ENCODE measurements around the gene CDKN2D.
"Not testable (repeated sequence)": the region's sequence is repeated elsewhere in the genome, so short reads cannot be mapped to it uniquely, and the experiment has no call there.

Gene CDKN2D

DNA sequence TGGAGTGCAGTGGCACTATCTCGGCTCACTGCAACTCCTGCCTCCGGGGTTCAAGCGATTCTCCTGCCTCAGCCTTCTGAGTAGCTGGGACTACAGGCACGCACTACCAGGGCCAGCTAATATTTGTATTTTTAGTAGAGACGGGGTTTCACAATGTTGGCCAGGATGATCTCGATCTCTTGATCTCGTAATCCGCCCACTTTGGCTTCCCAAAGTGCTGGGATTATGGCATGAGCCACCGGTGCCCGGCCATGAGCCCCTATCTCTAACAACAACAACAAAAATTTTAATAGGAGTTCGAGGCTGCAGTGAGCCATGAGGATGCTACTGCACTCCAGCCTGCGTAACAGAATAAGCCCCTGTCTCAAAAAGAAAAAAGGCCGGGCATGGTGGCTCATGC lies 13.3 kb upstream of the CDKN2D start:
- DNase-seq (ENCODE audit: low read depth in 2 of 3, low spot score in 1 of 3), result no peak

DNA sequence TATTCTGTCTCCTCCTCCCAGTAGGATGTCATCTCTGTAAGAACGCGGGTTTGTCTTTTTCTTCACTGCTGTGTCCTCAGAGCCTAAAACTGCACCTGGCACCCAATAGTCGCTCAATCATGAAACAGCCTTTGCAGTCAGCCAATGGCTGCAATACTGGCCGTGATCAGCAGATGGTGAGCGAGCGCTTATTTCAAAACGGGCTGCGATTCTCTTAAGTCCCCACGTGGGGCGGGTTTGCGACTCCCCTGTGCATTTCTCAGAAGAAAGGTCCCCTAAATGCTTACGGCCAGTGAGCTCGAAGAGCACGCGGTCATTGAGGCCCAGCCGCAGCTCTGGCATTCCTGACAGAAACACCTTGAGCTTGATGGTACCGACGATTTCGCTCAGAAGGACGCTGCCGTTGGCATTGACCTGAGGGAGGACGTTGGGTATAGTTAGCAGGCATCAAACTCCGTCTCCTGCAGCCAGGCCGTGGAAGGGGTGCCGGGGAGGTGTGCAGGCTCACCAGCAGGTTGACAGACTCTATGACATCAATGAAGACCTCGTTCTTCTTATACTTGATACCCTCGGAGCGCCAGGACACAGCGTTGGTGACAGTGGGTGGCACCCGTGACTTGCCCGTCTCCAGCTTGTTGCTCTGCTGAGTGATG lies 12.3 kb upstream of the CDKN2D start:
- peak; percentile 84 to 96 (median 87) for DNase-seq (ENCODE audit: low read depth in 2 of 3, low spot score in 1 of 3)

DNA sequence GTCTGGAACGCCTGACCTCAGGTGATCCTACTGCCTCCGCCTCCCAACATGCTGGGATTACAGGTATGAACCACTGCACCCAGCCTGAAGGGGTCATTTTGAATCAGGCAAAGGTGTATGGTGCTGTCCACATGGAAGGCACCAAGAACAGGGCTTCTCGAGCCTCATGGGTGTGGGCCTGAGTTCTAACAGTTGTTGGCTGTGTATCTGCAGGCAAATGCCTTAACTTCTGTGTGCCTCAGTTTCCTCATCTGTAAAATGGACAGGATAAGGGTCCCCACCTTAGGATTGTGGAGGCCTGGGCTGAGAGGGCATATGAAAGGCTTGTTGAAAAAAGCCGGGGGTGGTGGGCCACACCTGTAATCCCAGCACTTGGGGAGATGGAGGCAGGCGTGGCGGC lies 9.2 kb upstream of the CDKN2D start:
- DNase-seq (ENCODE audit: low read depth in 2 of 3, low spot score in 1 of 3), result no peak

DNA sequence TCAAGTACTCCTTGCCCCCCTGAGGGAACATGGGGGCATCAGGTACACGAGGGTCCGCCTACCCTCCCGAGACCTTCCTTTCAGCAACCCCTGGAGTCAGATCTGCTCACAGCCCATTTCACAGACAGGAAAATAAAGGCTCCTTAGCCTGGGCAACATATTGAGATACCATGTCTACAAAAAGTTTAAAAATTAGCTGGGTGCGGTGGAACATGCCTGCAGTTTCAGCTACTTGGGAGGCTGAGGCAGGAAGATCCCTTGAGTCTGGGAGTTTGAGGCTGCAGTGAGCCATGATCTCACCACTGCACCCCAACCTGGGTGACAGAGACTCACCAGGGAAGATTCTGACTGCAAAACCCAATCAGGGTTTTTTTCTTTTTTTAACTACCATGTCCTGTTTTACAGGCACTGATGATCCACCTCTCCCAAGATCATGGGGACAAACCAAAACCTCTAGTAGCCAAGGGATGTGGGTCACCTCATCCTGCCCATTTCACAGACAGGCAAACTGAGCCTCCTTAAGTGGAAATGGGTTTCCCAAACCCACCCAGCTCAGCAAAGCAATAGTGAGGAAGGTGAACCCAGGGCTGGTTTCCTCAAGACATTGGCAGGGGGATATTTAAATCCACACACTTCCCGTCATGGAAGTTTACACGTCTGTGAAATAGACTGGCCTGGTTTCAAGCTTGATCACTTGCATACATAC lies 6.4 kb upstream of the CDKN2D start:
- no peak for DNase-seq (ENCODE audit: low read depth in 2 of 3, low spot score in 1 of 3)

DNA sequence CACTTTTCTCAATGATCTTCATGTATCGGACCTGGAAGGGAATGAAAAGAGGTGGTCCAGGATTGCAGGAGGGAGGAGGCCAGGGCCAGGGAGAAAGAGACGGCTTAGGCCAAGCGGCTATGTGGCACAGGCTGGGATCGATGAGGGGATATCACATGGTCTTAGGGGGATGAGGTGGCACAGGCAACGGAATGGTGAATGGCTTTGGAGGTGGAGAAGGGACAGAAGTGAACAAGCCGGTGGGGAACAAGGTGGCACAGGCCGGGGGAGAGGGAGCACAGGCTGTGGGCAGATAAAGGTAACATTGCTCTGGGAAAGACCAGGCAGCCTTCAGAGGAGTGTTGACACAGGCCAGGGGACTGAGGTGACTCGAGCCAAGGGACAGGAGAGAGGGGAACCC lies 5.7 kb upstream of the CDKN2D start:
- no peak for DNase-seq (ENCODE audit: low read depth in 2 of 3, low spot score in 1 of 3)

DNA sequence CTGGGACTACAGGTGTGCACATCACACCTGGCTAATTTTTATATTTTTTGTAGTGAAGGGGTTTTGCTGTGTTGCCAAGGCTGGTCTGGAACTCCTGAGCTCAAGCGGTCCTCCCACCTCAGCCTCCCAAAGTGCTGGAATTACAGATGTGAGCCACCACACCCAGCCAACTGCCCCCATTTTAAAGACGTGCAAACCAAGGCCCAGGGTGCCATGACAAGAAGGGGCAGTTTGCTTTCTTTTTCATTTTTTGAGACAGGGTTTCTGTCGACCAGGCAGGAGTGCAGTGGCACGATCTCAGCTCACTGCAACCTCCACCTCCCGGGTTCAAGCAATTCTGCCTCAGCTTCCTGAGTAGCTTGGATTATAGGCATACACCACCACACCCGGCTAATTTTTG lies 5.0 kb upstream of the CDKN2D start:
- not testable (repeated sequence) for DNase-seq (ENCODE audit: low read depth in 2 of 3, low spot score in 1 of 3)

DNA sequence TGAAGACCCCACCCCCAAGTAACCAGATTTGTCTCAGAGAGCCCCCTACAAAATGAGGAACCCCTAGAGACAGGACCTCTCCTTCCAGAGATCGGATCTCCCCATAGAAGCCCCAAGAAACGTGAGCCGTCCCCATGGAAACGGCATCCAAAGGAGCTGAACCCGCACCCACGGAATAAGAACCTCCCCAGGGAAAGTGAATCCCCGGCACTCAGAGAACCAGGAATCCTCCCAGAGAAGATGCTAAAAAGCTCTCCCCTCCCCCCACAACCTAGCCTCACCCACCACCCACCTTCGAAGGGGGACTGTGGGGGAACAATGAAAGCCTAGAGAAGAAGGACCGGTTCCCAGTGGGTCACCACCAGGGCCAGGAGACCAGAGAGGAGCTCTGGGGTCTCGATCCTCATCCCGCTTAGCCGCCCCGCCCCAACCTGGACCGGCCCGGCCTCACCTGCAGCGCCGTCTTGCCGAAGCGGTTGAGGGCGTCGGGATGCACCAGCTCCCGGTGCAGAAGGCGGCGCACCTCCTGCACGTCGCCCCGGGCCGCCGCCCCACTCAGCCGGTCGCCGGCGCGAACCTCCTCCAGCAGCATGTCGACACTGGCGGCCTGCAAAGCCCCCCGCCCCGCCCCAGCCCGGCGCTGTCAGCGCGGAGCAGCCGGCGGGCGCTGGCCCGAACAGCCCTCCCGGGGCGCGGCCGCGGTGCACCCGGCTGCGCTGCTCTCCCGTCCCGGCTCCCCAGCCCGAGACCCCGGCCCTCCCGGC lies 535 bp downstream of the CDKN2D start:
- peak in 1 of 3 donors; percentile 54 for DNase-seq (ENCODE audit: low read depth in 2 of 3, low spot score in 1 of 3)

DNA sequence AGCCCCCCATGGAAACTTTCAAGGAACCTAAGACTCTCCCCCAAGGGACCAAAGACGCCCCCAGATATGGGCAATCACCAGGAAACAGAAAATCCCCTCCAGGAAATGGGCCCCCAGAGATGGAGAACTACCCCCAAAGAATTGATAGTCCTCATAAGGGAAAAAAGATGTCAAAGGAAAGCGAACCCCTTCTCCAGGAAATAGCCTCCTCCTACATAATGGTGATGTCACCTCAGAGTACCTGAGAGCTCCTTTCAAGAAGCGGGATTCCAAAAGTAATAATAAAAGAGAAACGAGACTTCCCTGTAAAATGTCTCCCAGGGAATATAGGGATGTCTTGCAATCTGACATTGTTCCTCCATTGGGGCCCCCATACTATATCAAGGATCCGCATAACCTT lies 1.1 kb downstream of the CDKN2D start:
- no peak for DNase-seq (ENCODE audit: low read depth in 2 of 3, low spot score in 1 of 3)

DNA sequence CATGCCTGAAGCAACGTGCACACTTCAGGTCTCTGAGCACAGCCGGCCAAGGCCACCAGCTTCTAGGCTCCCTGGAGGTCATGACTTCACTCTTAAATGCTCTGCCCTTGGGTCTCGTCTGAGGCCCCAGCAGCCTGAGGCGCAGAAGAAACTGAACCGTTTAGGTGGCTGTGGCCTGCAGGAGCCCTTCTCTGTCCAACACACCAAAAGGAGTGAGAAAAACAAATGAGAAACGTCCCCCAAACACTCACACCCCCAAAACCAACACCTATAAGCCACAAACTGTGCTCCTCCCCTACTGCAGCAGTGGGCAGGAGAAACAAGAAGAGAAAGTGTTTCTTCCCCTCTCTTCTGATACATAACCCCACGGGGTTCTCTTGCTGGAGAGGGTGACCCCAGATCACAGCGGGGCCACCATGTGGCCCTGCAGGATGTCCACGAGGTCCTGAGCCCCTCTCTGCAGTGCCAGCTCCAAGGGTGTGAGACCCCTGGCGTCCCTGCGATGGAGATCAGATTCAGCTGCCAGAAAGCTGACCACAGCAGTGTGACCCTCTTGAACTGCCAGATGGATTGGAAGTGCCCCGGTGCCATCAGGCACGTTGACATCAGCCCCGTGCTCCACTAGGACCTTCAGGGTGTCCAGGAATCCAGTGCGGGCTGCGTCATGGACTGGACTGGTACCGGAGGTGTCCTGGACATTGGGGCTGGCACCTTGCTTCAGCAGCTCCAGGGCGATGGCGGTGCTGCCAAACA lies 1.9 kb downstream of the CDKN2D start:
- DNase-seq (ENCODE audit: low read depth in 2 of 3, low spot score in 1 of 3), result peak in 1 of 3 donors; percentile 32

DNA sequence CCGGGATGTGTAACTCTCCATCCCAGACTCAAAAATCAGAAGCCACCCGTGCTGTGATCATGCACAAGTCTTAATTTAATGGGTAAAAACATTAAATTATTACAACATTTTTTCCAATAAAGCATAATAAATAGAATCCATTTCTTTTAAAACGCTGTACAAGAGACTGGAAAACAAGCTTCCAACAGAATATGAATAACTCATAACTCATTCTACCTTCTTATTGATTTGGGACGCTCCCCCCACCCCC lies 2.4 kb downstream of the CDKN2D start:
- DNase-seq (ENCODE audit: low read depth in 2 of 3, low spot score in 1 of 3), result no peak

DNA sequence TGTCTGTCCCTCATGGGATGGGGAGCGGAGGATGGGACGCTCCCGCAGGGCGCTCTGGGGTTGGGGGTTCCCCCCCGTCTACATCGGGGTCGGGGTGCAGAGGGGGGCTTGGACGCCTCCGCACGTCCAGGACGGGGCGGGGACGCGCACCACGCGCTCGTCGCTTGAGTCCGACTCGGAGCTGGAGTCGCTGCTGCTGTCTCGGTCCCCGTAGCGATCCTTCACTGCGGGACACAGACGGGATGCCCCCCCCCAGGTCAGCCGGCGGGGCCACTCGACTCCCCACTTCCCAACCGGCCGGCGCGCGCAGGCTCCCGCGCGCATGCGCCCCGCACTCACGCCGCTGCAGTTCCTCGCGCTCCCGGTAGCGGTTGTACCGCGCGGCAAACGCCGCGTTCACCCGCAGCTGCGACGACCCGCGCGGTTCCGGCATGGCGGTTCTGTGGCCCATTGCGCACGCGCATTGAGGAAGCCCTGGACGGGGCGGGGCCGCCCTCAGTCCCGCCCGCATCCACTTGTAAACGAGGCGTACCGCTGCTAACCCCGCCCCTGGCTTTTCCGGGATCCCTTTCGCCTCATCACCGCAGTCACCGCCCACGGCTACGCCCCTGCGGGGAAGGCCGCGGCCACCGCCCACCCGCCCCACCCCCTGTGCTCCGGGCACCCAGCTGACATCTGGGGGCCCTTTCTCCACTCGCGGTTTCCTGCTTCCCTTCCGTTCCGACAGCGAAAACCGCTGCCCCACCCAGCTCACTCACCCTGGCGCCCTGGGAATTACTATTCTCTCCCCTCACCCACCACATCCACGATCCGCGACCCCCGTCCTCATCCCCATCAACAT lies 3.0 kb downstream of the CDKN2D start, which contains the start of gene KRI1:
Gene KRI1, minus strand, starts transcription at position 444 of the 841 bp plus-strand sequence. Its CDS starts 11 bp downstream, at position 433.
- DNase-seq (ENCODE audit: low read depth in 2 of 3, low spot score in 1 of 3), result peak; percentile 99

DNA sequence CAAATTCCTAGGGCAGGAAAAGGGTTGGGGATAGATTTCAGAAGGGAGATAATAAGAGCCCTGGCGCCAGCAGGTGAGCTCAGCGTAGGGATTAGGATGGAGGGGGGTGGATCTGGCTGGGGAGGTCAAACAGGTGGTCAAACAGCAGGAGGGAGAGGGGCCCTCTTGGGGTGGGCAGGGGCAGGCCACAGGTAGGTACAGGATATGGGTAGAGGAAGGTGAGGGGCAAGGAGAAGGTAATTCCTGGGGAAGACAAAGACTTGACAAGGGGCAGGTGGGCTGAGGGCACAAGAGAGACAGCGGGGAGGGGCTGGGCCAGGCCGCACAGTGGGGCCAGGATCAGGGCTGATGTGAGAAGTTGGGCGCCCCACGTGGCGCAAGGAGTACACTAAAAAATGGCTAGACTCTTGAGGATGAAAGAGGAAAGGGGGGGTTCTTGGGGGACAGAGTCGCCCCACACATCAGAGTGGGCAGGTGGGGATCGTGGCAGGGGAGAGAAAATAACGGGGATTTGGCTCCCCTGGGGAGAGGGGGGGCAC lies 3.7 kb downstream of the CDKN2D start:
- peak in 1 of 3 donors; percentile 50 for DNase-seq (ENCODE audit: low read depth in 2 of 3, low spot score in 1 of 3)

DNA sequence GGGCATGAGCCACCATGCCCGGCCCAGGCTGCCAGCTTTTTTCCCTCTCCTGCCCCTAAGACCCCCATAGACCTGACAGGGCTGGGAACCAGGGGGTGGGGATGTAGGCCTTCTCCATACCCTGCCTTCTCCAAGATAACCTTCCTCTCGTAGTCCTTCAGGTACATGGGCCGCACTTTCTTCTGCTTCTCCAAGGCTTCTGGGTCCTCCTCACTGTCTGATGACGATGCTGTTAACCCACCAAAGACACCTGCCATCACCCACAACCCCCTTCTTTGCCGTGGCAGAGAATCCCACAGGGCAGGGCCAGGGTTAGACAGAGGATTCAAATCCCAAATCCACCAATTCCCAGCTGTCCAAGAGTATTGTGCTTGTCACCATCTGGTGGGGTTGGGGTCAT lies 6.2 kb downstream of the CDKN2D start:
- no peak for DNase-seq (ENCODE audit: low read depth in 2 of 3, low spot score in 1 of 3)

DNA sequence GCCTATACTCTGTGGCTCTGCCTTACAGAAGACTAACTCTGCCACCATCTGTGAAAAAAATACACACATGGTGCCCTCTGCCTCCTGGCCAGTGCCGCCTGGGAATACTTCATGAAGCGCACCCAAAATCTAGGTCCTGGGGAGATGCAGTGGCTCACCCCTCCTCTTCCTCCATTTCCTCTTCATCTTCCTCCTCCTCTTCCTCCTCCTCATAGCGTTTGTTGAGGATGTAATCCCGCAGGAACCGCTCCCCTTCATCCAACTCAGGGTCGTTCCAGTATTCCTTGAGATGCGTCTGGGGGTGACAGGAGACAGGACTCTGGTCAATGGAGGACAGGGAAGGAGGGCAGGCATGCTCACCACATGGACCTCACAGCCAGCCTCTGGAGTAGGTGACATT lies 8.6 kb downstream of the CDKN2D start:
- no peak for DNase-seq (ENCODE audit: low read depth in 2 of 3, low spot score in 1 of 3)

DNA sequence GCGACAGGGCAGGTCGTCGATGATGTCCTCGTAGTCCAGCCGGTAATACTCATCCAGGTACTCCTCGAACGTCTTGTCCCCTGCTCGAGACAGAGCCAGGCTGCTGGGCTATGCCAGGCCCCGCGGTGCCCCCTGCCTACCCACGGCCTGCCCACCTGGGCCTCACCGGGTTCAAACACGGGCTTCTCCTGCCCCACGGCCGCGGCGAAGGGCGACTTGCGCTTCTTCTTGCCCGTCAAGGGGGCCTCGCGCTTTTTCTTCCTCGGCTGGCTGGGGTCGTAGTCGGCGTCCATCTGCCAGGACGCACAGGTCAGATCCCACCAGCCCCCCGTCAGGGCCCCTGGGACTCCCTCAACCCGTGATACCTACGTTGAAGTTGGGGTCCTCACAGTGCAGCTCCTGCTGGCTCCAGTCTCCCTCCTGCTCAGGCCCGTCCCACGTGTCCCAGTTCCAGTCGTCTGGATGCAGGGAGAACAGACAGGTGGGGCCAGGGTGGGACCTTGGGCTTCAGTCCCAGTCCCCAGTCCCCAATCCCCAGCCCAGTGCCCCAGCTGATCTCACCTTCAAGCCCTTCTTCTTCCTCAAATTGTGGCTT lies 11.1 kb downstream of the CDKN2D start:
- no peak for DNase-seq (ENCODE audit: low read depth in 2 of 3, low spot score in 1 of 3)

DNA sequence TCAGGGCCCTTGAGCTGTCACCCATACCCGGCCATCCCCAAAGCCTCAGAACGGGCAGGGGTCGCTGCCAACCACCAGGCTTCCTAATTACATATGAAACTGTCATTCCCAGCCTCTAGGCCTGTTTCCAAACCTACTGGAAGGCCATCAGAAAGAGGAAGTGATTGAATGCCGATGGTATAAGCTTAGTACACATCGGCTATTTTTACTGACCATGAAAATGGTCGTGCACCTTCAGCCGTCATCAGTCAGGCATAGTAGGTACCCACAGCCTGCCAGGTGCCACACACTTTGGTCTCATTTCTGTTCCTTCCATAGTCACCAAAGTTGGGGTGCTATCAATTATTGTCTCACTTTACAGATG lies 13.2 kb downstream of the CDKN2D start:
- no peak for DNase-seq (ENCODE audit: low read depth in 2 of 3, low spot score in 1 of 3)

DNA sequence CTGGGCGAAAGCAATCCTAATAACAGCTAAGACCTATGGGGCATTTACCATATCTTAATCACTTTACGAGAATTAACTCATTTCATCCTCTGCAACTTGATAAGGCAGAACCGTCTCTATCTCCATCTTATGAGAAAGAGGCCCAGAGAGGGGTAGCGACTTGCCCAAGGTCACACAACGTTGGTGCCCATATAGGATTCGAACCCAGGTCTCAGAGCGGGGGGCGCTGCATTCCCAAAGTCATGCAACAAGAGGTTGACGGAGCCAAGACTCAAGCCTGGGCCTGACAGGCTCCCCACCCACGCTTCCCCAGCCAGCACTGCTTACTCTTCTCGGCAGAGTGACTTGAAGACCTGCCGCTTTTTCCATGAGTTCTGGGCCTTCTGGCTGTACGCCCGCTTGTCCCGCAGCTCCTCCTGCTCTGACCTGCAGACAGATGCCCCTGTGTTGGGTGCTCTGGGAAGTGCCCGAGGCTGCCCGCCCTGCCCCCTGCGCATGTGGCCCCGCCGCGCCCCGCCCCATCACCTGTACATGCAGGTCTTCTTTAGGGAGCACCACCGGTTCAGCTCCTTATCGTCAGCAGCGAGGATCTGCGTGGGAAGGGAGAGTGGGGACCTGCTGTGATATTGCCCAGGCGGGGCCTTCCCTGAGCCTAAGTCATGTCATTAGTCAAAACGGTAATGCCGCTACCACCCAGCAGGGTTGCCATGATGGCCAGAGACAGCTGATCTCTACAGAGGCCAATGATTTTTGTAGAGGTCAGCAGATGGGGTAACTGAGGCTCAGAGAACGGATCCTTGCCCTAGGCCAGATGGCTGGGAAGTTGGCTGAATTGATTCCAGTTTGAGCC lies 13.8 kb downstream of the CDKN2D start:
- DNase-seq (ENCODE audit: low read depth in 2 of 3, low spot score in 1 of 3), result no peak

DNA sequence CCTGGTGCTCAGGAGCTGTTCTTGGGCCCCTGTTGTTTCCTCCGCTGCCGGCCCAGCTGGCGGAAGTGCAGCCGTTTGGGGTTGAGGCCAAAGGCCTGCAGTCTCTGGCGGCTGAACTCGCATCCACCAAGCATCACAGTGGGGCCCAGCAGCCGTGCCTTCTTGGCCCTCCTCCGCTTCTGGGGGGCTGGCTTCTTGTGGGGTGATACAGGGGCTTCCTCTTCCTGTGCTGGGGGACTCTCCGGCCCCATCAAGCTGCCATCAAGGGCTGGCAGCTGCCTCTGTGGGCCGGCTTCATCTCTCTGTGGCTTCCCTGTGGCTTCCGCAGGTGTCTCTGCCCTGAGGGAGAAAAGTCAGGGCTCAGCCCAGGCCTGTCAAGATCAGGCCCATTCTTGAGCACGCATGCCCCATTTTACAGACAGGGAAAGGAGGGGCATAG lies 14.8 kb downstream of the CDKN2D start:
- DNase-seq (ENCODE audit: low read depth in 2 of 3, low spot score in 1 of 3), result no peak

DNA sequence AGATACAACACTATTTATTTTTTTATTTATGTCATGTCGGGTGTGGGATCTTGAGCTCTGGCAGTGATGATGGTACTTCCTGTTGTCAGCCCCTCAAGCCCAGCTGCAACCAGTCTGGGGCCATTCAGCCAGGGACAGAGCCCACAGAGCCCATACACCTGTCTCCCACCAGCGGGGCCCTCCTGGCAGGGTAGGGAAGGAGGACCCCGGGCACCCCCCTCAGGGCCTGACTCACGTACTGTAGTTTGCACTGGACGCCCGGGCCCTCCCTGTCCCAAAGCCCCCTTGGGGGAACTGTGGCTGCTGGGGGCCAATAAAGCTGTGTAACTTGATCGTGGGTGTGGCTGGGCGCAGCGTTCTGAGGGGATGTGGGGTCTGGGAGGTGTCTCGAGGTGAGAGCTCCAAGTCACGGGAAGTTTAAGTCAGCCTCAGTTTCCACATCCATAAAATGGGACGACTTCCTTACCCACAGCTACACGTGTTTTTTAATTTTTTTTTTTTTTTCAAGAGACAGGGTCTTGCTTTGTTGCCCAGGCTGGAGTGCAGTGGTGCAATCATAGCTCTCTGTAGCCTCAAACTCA lies 15.6 kb downstream of the CDKN2D start:
- DNase-seq (ENCODE audit: low read depth in 2 of 3, low spot score in 1 of 3), result no peak

Data from stimulated activated CD4-positive, alpha-beta T cell treated with anti-CD3 and anti-CD28 coated beads, Interleukin-12 subunit alpha, Interleukin-12 subunit beta, amount 100 ng/mL, for 48 hours (primary cell).